AG04450 (cell line): ENCODE data around the gene CAGE1. TPM values are rescaled to one million over a fixed set of nuclear protein-coding genes. Genes with fewer than 3 reads are reported as not detected.

Experiments used
- CTCF ChIA-PET: fragments of 300-600, 350-600 bp; formaldehyde crosslinking; extraction: SDS; loops from one replicate; lab custom pipeline; 2022; ENCODE audit warnings: antibody characterized with exemption, inconsistent platforms; lab: Charles Lee
- POLR2A ChIA-PET: fragments of 350-600 bp; formaldehyde crosslinking; extraction: SDS; loops from one replicate; lab custom pipeline; 2021; ENCODE audit warnings: antibody characterized with exemption, inconsistent platforms; lab: Yijun Ruan, JAX
- DNase-seq: peaks from one replicate; pipeline ENCODE4 v3.0.0-alpha.2; 2011; ENCODE audit warnings: low read depth, low spot score
- H3K27ac ChIP-seq: one replicate; pipeline ENCODE4 v1.5.1; 2012; ENCODE audit warnings: low read depth, low read length, control low read depth
- H3K27me3 ChIP-seq: one replicate; pipeline ENCODE4 v1.6.0; 2012; ENCODE audit warnings: low read length; ENCODE audit not compliant: control insufficient read depth, insufficient read depth
- H3K4me3 ChIP-seq: 2 replicates; pipeline ENCODE4 v1.5.1; 2011; ENCODE audit warnings: mild to moderate bottlenecking, low read depth, low read length, control low read depth
- H3K9me3 ChIP-seq: 2 replicates; pipeline ENCODE4 v1.5.1; 2012; ENCODE audit warnings: low read length; ENCODE audit not compliant: control insufficient read depth, insufficient read depth
- CTCF ChIP-seq: IDR thresholded peaks from 2 replicates; pipeline ENCODE4 v1.5.1; 2011; ENCODE audit warnings: low read depth, low read length, control low read depth, inconsistent platforms
- polyA plus RNA-seq: library from polyadenylated mRNA; depleted of rRNA; stranded (reverse); fragments of >200 nt; gene quantifications from 2 replicates; pipeline ENCODE4 v1.2.3, GENCODE V29; 2011

CAGE1 gene
- polyA plus RNA-seq, 1 experiment: not detected

GRCh38 chr6:7433121-7433617 lies 43.6 kb upstream of the CAGE1 start:
- ChIA-PET POLR2A (no interaction called here), CTCF (interaction anchor here (0.6 kb wide), 1 partner anchor 79 kb away, joined by 3 read pairs; no protein-coding TSS in a partner anchor)

GRCh38 chr6:7432391-7433120 lies 43.0 kb upstream of the CAGE1 start:
- POLR2A ChIA-PET: no interaction called here
- Histone ChIP-seq H3K27me3 (no peaks in the 10 kb centered on the region), H3K4me3 (no peak overlapping the region), H3K27ac (no peak overlapping the region), H3K9me3 (no peaks in the 10 kb centered on the region)
- no peak for TF ChIP-seq CTCF
- CTCF ChIA-PET: no interaction called here
- DNase-seq: no peak

More at GRCh38 chr6:7433121-7433617, 43.6 kb upstream of the CAGE1 start:
- no peak overlapping the region for H3K4me3 ChIP-seq
- H3K27me3 ChIP-seq: no peaks in the 10 kb centered on the region
- no peaks in the 10 kb centered on the region for H3K9me3 ChIP-seq
- no peak overlapping the region for H3K27ac ChIP-seq
- TF ChIP-seq CTCF: no peak
- DNase-seq: no peak

GRCh38 chr6:7431674-7432390 lies 42.3 kb upstream of the CAGE1 start:
- Histone ChIP-seq H3K27me3 (no peaks in the 10 kb centered on the region), H3K9me3 (no peaks in the 10 kb centered on the region), H3K4me3 (no peak overlapping the region), H3K27ac (no peak overlapping the region)
- TF ChIP-seq CTCF: no peak
- CTCF ChIA-PET: no interaction called here
- POLR2A ChIA-PET: no interaction called here
- DNase-seq: no peak

DNA sequence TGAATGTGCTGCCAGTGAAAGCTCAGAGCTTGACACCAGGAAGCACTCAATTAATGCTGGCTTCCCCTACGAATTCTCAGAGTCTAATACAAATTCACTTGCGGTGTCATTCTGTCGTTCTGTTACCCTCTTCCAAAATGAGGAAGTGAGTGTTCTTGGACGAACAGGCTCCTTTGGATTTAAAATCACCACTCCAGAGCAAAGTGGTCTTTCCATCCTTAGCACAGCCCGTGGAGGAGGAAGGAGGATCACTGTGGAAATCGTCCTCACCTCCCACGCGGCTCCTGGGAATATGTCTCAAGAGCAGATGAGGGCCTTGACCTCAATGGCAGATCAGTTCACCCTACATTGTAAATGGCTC lies 41.8 kb upstream of the CAGE1 start:
- ChIA-PET CTCF (no interaction called here), POLR2A (no interaction called here)
- Histone ChIP-seq H3K27ac (no peak overlapping the region), H3K27me3 (no peaks in the 10 kb centered on the region), H3K9me3 (no peaks in the 10 kb centered on the region), H3K4me3 (no peak overlapping the region)
- no peak for TF ChIP-seq CTCF
- no peak for DNase-seq
